Measurements from ENCODE around the gene B3GAT1. TPM values are rescaled to one million over a fixed set of nuclear protein-coding genes. Genes with fewer than 3 reads are reported as not detected.

The B3GAT1 gene
- total RNA-seq, 4 donors from 2014 or later, result 0.19 to 0.72 (median 0.55) TPM

DNA sequence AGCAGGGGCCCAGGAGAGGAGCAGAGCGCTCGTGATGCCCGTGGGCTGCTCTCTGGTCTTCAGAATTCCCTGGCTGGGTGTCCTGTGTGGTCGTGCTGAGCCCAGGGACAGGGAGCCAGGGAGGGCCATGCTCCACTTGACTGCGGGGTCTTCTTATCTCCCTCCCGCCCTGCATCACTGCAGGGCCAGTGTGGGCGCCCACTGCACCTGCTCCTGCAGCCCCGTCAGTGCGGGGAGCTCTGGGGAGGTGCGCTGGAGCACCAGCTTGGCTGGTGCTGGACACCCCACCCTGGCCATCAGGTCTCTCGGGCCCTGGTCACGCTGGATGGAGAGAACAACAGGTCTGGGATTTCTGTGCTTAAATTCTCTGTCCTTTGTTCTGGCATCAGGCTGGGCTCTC, 31.8 kb downstream of the B3GAT1 start:
- no peak for DNase-seq (ENCODE audit: low spot score)
- TF ChIP-seq CTCF (IDR thresholded peaks at IDR 0.05), result no peak
- ATAC-seq (ENCODE audit: low FRiP score), result no peak

DNA sequence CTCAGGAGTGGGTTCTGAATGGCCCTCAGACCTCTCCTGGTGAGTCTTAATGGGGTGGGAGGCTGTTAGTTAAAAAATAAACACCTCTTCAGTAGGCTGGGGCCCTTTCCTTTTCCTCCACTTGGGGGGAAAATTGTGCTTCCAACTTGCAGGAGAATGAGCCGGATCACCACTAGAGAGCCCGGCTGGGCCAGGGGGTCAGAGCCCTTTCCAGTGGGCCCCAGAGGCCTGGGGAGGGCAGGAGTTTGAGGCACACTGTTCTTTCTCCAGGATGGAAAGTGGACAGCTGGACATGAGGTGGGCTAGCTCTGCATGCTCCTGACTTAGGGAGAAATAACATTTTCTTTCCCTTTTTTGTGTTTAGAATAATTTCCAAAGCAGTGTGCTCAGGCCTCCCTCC, 32.8 kb downstream of the B3GAT1 start:
- DNase-seq (ENCODE audit: low spot score) (no peak), ATAC-seq (ENCODE audit: low FRiP score) (no peak)
- no peak for TF ChIP-seq CTCF (IDR thresholded peaks at IDR 0.05)

DNA sequence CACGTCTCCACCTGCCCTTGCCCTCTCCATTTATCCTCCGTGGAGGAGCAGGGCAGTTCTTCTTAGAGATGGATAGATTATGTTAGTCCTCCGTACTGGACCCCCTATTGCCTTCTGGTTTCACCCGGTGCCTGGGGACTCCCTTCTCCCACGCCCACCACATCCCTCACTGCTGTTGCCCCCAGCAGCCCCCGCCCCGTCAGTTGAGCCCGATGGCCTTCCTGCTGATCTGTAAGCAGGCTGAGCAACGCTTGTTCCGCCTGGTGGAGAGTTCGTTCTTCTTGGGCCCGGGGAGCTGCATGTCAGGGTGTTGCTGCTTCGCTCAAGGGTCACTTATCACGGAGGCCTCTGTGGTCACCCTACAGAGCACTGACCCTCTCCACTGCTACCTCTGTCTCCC, 34.2 kb downstream of the B3GAT1 start:
- DNase-seq (ENCODE audit: low spot score) (no peak), ATAC-seq (ENCODE audit: low FRiP score) (no peak)
- TF ChIP-seq CTCF (IDR thresholded peaks at IDR 0.05), result no peak

DNA sequence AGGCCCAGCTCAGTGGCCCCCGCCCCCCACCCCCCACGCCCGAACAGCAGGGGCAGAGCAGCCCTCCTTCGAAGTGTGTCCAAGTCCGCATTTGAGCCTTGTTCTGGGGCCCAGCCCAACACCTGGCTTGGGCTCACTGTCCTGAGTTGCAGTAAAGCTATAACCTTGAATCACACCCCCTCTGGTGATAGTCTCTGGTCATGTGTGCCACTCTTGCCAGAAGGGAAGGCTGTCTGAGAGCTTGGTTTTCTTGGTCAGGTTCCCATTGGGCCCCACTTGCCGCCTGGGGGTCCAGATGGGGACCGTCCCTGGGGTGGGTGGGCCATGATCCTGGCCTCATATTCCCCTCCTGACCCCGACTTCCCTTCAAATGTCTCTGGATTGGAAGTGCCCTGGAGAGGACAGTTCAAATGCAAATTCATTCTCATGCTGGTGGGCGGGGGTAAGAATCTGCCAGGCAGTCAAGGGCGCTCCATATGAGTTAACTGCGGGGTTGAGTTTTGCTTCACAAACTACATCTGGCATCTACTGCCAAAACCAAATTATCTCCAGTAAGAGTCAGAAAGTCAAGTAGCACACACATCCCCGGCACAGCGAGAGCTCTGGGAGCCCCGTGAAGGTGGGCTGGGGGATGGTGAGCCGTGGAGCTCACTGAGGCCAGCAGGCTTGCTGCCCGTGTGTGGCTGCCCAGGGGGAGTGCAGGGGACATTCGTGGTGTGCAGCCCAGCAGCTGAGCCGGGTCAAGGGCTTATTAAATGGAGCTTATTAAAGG, 35.7 kb downstream of the B3GAT1 start:
- TF ChIP-seq CTCF (IDR thresholded peaks at IDR 0.05), result no peak
- DNase-seq (ENCODE audit: low spot score) (no peak), ATAC-seq (ENCODE audit: low FRiP score) (no peak)

DNA sequence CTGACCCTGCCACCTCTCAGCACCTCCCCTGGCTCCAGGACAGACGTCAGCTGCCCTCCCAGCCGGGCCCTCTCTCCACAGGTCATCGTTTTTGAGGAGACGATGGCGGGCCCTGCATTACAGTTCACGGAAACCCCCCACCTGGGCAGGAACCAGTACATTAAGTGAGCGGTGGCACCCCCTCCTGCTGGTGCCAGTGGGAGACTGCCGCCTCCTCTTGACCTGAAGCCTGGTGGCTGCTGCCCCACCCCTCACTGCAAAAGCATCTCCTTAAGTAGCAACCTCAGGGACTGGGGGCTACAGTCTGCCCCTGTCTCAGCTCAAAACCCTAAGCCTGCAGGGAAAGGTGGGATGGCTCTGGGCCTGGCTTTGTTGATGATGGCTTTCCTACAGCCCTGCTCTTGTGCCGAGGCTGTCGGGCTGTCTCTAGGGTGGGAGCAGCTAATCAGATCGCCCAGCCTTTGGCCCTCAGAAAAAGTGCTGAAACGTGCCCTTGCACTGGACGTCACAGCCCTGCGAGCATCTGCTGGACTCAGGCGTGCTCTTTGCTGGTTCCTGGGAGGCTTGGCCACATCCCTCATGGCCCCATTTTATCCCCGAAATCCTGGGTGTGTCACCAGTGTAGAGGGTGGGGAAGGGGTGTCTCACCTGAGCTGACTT, 37.0 kb downstream of the B3GAT1 start:
- no peak for ATAC-seq (ENCODE audit: low FRiP score)
- DNase-seq (ENCODE audit: low spot score), result no peak
- TF ChIP-seq CTCF (IDR thresholded peaks at IDR 0.05), result no peak

GRCh38 chr11:134374171-134374570, 37.9 kb downstream of the B3GAT1 start:
- DNase-seq (ENCODE audit: low spot score), result no peak
- ATAC-seq (ENCODE audit: low FRiP score), result no peak

More at GRCh38 chr11:134374171-134374570, 37.9 kb downstream of the B3GAT1 start:
- TF ChIP-seq CTCF (IDR thresholded peaks at IDR 0.05), result no peak

Data from omental fat pad (tissue), 4 donors.